Stomach (tissue), 9 donors: ENCODE data around the gene FAM43B. TPM values are rescaled to one million over a fixed set of nuclear protein-coding genes. Genes with fewer than 3 reads are reported as not detected.

Source experiments
- DNase-seq, 2 donors: peaks; one replicate each; pipeline versions ENCODE4 v3.0.0 to v3.0.0-alpha.2; 2013 to 2019
- H3K27ac ChIP-seq, 5 donors: fragments of 200-600 bp in 4 of 5; sonication (generic) in 4 of 5; one replicate each; pipeline ENCODE4 v1.5.1; 2013 to 2019; ENCODE audit warnings: mild to moderate bottlenecking in 1 of 5, moderate library complexity in 1 of 5
- H3K27me3 ChIP-seq, 3 donors: fragments of 200-600 bp; sonication (generic); one replicate each; pipeline ENCODE4 v1.5.1; 2017 to 2019; ENCODE audit warnings: mixed run types in 1 of 3
- H3K36me3 ChIP-seq, 4 donors: fragments of 200-600 bp; sonication (generic); 1 replicate in 3 of 4; 2 replicates in 1 of 4; pipeline ENCODE4 v1.5.1; 2016 to 2019
- H3K4me1 ChIP-seq, 4 donors: fragments of 200-600 bp; sonication (generic); one replicate each; pipeline ENCODE4 v1.5.1; 2016 to 2019
- H3K4me3 ChIP-seq, 4 donors: fragments of 200-600 bp; sonication (generic) in 3 of 4; one replicate each; pipeline ENCODE4 v1.5.1; 2016 to 2019; ENCODE audit warnings: mild to moderate bottlenecking in 1 of 4
- H3K9me3 ChIP-seq, 4 donors: fragments of 200-600 bp; sonication (generic); one replicate each; pipeline ENCODE4 v1.5.1; 2016 to 2019
- EP300 ChIP-seq: sonication (generic); formaldehyde crosslinking; IDR thresholded peaks from one replicate; pipeline ENCODE4 v1.6.1; 2017; ENCODE audit warnings: antibody characterized with exemption
- POLR2A ChIP-seq, 4 donors: fragments of 450-650 bp; IDR thresholded peaks; one replicate each; pipeline ENCODE4 v1.6.1; 2016; ENCODE audit warnings: antibody characterized with exemption in 4 of 4, control low read depth in 2 of 4, mild to moderate bottlenecking in 1 of 4, moderate library complexity in 1 of 4
- POLR2AphosphoS5 ChIP-seq, 3 donors: sonication (generic); formaldehyde crosslinking; IDR thresholded peaks; one replicate each; pipeline ENCODE4 v1.6.1; 2016; ENCODE audit warnings: antibody characterized with exemption in 3 of 3
- WGBS, 5 donors: extraction: QIAGEN DNeasy Blood & Tissue Kit in 3 of 5; methylation state at CpG; one replicate each; pipeline versions ENCODE4 v1.1.5 to v1.1.7; 2013 to 2018; 5-methylcytosine and 5-hydroxymethylcytosine counted together
- intact Hi-C: fragments of 100-400 bp; cut with DNase I; formaldehyde crosslinking; loops from one replicate; pipeline ENCODE4 v1.15.1; 2023; ENCODE audit warnings: low total_unique reads
- polyA plus RNA-seq, 3 donors: library from polyadenylated mRNA; stranded (reverse); fragments of 200-250 nt; gene quantifications; one replicate each; pipeline ENCODE4 v1.2.3, GENCODE V29; 2013
- total RNA-seq, 5 donors: library from RNA; depleted of rRNA; stranded (reverse); fragments of >200 nt; gene quantifications; one replicate each; pipeline versions ENCODE4 v1.1.0 to v1.2.3, GENCODE V29; 2014 to 2016
- TF ChIP-seq, protein P1 (sequence below), 7 experiments: fragments of 450-650 bp in 4 of 7; fragments of 200-600 bp in 3 of 7; sonication (generic) in 3 of 7; IDR thresholded peaks; one replicate each; pipeline ENCODE4 v1.5.1; 2016 to 2019; ENCODE audit warnings: antibody characterized with exemption in 7 of 7, control low read depth in 2 of 7, mild to moderate bottlenecking in 1 of 7
- donor health status: healthy with polysubstance abuse.
- donor health status: Bipolar disorder and iron deficiency.
- donor health status: healthy.

The FAM43B gene
- total and polyA plus RNA-seq, 8 donors, result 0.05 to 0.25 TPM; not detected in 6

DNA sequence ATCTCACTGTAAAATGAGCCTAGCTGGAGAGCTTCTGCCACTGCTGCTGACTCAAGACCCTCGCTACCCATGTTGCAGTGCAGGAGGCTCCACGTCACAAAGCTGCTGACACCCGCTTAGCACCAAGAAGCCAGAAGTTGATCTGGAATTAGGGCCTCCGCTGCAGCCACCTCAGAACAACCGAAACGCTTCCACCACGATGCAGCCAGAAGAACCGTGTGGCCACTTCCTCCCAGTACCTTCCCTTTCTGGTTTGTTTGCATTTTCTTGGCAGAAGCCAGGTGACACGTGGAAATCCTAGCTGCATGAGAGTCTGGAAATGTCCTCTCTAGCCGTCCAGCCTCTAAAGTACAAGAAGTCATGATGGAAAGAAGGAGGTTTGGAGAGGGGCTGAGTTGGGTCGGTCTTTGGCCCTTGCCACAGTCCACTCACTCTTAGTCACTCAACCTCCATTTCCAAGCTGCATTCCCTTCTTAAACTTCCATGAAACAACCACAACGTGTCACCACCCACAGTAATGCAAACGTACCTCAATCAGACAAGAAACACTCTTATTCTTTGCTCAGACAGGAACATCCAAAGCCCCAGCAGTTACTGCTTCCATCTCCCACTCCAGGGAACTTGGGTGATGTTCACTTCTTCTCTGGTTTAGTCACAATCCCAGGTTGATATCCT is 26.5 kb downstream of the FAM43B start:
- Histone ChIP-seq H3K27me3 (peaks cover 0 to 25% (median 0%) of the 10 kb centered on the region in 3 donors), H3K27ac (no peak overlapping the region), H3K4me3 (no peak overlapping the region), H3K9me3 (no peaks in the 10 kb centered on the region), H3K36me3 (no peaks in the 10 kb centered on the region), H3K4me1 (peaks cover 0 to 4% (median 0%) of the 10 kb centered on the region in 4 donors)
- TF ChIP-seq POLR2A (IDR thresholded peaks at IDR 0.05) (no peak), EP300 (no peak), POLR2AphosphoS5 (IDR thresholded peaks at IDR 0.05) (no peak)
- TF ChIP-seq, protein P1, sequence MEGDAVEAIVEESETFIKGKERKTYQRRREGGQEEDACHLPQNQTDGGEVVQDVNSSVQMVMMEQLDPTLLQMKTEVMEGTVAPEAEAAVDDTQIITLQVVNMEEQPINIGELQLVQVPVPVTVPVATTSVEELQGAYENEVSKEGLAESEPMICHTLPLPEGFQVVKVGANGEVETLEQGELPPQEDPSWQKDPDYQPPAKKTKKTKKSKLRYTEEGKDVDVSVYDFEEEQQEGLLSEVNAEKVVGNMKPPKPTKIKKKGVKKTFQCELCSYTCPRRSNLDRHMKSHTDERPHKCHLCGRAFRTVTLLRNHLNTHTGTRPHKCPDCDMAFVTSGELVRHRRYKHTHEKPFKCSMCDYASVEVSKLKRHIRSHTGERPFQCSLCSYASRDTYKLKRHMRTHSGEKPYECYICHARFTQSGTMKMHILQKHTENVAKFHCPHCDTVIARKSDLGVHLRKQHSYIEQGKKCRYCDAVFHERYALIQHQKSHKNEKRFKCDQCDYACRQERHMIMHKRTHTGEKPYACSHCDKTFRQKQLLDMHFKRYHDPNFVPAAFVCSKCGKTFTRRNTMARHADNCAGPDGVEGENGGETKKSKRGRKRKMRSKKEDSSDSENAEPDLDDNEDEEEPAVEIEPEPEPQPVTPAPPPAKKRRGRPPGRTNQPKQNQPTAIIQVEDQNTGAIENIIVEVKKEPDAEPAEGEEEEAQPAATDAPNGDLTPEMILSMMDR (IDR thresholded peaks at IDR 0.05), result no peak
- 61 to 72% (median 66%) methylated on average over 13 of the region's 13 CpGs for WGBS, 5 donors
- no peak for DNase-seq
- intact Hi-C loops, result no loop called here

DNA sequence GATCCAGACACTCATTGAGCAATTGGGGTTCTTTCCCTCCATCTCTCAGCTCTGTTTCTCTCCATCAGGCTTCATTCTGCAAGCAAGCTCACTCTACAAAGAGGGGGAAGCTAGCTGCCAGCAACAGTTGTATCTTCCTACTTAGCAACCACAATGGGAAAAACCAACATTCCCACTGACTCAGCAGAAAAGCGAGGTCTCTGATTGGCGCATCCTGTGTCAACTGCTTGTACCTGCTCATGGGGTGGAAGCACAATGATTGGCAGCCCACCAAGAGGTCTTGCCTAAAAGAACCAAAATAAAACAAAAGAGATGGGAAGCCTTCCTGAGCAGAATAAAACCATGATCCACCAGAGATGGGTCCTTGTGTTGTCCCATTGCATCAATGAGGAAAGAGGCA is 32.5 kb downstream of the FAM43B start:
- TF ChIP-seq, protein P1 (IDR thresholded peaks at IDR 0.05), result no peak
- TF ChIP-seq EP300, result no peak
- no peak for TF ChIP-seq POLR2AphosphoS5 (IDR thresholded peaks at IDR 0.05)
- no peak for TF ChIP-seq POLR2A (IDR thresholded peaks at IDR 0.05)
- 32 to 59% (median 47%) methylated on average over 2 of the region's 2 CpGs for WGBS, 5 donors

DNA sequence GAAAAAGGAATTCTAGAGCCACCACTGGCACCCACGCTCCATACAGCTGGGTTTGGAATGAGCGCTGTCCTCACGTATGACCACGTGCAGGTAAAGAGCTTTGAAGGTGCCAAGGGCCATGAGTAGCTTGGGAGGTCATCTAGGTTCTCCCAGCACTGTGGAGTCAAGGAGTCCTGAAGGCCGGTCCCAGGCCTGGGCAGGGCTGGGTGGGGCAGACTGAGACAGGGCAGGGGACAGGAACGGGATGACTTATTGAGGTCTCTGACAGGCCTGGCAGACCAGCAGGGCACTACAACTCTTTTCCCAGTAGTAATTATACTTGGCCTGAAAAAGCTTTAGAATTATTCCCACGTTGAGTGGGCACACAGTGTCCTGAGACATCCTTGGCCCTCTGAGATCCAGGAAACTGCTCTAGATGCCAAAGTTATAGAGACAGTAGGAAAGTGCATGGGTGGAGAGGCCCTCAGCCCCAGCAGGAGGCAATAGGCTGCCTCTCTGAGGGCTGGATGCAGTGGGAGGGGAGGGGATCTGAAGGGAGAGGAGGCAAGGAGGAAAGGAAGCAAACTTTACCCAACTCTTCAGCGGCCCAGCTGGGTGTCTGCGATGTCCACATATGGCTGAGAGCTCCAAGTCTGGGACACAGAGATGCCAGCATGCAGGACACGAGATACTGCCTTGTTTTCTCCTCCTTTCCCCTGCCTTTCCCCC is 34.7 kb downstream of the FAM43B start:
- no peaks in the 10 kb centered on the region for H3K9me3 ChIP-seq
- H3K36me3 ChIP-seq, result no peaks in the 10 kb centered on the region
- WGBS, 5 donors, result 62 to 76% (median 64%) methylated on average over 9 to 10 of the region's 10 CpGs
- TF ChIP-seq EP300, result no peak
- no peak for TF ChIP-seq POLR2AphosphoS5 (IDR thresholded peaks at IDR 0.05)
- TF ChIP-seq POLR2A (IDR thresholded peaks at IDR 0.05), result no peak
- no peak overlapping the region for H3K4me3 ChIP-seq
- intact Hi-C loops, result no loop called here
- peaks cover 0 to 17% (median 8%) of the 10 kb centered on the region in 4 donors for H3K4me1 ChIP-seq
- H3K27ac ChIP-seq, result no peak overlapping the region
- H3K27me3 ChIP-seq, result peaks cover 0 to 60% (median 23%) of the 10 kb centered on the region in 3 donors
- DNase-seq, result peak in 1 of 2 donors; percentile 4

More for the DNA sequence above, 32.5 kb downstream of the FAM43B start:
- H3K4me3 ChIP-seq, result no peak overlapping the region
- no peak for DNase-seq
- no peaks in the 10 kb centered on the region for H3K36me3 ChIP-seq
- H3K4me1 ChIP-seq, result peaks cover 0 to 15% (median 8%) of the 10 kb centered on the region in 4 donors
- H3K9me3 ChIP-seq, result no peaks in the 10 kb centered on the region
- intact Hi-C loops, result no loop called here
- peaks cover 0 to 44% (median 15%) of the 10 kb centered on the region in 3 donors for H3K27me3 ChIP-seq
- H3K27ac ChIP-seq, result no peak overlapping the region

DNA sequence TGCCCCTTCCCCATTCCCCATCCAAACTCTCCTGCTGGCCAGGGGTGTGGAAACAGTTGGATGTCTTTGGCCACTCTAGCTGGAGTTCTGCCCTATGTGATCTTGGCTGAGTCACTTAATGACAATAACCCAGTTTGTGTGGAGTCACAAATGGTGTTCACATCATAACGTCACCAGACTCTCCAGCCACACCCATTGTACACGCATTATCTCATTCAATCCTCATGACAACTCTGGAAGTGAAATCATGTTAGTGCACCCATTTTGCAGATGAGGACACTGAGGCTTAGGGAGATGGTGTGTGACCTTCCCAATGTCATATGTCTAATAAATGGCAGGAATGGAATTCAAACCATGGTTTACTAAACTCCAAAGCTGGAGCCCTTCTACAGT is 35.3 kb downstream of the FAM43B start:
- TF ChIP-seq POLR2AphosphoS5 (IDR thresholded peaks at IDR 0.05), result no peak
- TF ChIP-seq, protein P1 (IDR thresholded peaks at IDR 0.05), result no peak
- no peak for TF ChIP-seq EP300
- TF ChIP-seq POLR2A (IDR thresholded peaks at IDR 0.05), result no peak
- intact Hi-C loops, result no loop called here
- Histone ChIP-seq H3K27me3 (peaks cover 0 to 65% (median 23%) of the 10 kb centered on the region in 3 donors), H3K36me3 (no peaks in the 10 kb centered on the region), H3K4me3 (no peak overlapping the region), H3K4me1 (peaks cover 0 to 17% (median 8%) of the 10 kb centered on the region in 4 donors), H3K9me3 (no peaks in the 10 kb centered on the region), H3K27ac (no peak overlapping the region)
- peak in 1 of 2 donors; percentile 20 for DNase-seq
- 46 to 61% (median 51%) methylated on average over 2 of the region's 2 CpGs for WGBS, 5 donors
